HL-60 (cell line): ENCODE results near the gene OGG1.

ENCODE experiments used
- DNase-seq, 2 experiments: peaks; one replicate each; pipeline ENCODE4 v3.0.0-alpha.2; 2010 to 2020; ENCODE audit warnings: low read depth in 1 of 2, low spot score in 1 of 2
- H3K27ac ChIP-seq: fragments of 250-450 bp; sonication (Bioruptor Pico); replicated peaks from 2 replicates; pipeline ENCODE4 v1.5.1; 2020; ENCODE audit warnings: mild to moderate bottlenecking, moderate library complexity
- H3K27me3 ChIP-seq: fragments of 250-450 bp; sonication (Bioruptor Pico); 2 replicates; pipeline ENCODE4 v1.5.1; 2021; ENCODE audit warnings: mild to moderate bottlenecking, moderate library complexity; ENCODE audit not compliant: insufficient read depth, poor library complexity, severe bottlenecking
- H3K4me3 ChIP-seq: replicated peaks from 2 replicates; pipeline ENCODE4 v1.5.1; 2011; ENCODE audit warnings: mild to moderate bottlenecking, control low read depth, low read length; ENCODE audit not compliant: insufficient read depth
- GABPA ChIP-seq: IDR thresholded peaks from 2 replicates; pipeline ENCODE4 v1.6.1; 2012; ENCODE audit warnings: low read depth
- POLR2AphosphoS5 ChIP-seq: IDR thresholded peaks from 2 replicates; pipeline ENCODE4 v1.6.1; 2012; ENCODE audit warnings: low read depth
- REST ChIP-seq: IDR thresholded peaks from 2 replicates; pipeline ENCODE4 v1.6.1; 2012; ENCODE audit warnings: low read depth; ENCODE audit not compliant: insufficient replicate concordance
- SPI1 ChIP-seq: IDR thresholded peaks from 2 replicates; pipeline ENCODE4 v1.6.1; 2012; ENCODE audit warnings: low read depth, mild to moderate bottlenecking, borderline replicate concordance
- TF ChIP-seq, protein P1 (sequence below): IDR thresholded peaks from one replicate; pipeline ENCODE4 v1.5.1; 2011; ENCODE audit warnings: low read length, control low read depth, inconsistent platforms; ENCODE audit not compliant: insufficient read depth

Gene OGG1

DNA sequence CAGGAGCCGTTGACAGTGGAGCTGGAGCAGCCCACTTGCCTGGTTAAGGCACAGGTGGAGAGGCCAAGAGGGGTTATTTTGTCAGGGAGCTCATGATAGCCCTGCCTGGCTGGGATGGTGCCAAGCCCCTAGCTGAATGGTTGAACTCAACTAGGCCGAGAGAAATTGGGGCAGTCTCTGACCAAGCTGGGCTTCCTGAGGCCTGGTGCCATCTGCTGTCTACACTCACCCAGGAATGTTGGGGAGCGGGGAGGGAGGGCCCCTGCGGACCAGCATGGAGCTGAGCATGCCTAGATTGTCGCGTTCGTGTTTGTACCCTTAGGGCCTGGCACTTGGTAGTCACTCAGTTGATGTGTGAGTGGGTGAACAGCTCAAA, 17.0 kb upstream of the OGG1 start:
- H3K4me3 ChIP-seq = peak overlapping the region; percentile 90
- no peaks in the 10 kb centered on the region for H3K27me3 ChIP-seq
- peak in 1 of 2 experiments; percentile 11 for DNase-seq
- no peak for TF ChIP-seq GABPA
- TF ChIP-seq, protein P1, sequence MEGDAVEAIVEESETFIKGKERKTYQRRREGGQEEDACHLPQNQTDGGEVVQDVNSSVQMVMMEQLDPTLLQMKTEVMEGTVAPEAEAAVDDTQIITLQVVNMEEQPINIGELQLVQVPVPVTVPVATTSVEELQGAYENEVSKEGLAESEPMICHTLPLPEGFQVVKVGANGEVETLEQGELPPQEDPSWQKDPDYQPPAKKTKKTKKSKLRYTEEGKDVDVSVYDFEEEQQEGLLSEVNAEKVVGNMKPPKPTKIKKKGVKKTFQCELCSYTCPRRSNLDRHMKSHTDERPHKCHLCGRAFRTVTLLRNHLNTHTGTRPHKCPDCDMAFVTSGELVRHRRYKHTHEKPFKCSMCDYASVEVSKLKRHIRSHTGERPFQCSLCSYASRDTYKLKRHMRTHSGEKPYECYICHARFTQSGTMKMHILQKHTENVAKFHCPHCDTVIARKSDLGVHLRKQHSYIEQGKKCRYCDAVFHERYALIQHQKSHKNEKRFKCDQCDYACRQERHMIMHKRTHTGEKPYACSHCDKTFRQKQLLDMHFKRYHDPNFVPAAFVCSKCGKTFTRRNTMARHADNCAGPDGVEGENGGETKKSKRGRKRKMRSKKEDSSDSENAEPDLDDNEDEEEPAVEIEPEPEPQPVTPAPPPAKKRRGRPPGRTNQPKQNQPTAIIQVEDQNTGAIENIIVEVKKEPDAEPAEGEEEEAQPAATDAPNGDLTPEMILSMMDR = no peak
- TF ChIP-seq POLR2AphosphoS5 = no peak
- no peak for TF ChIP-seq REST
- no peak for TF ChIP-seq SPI1
- H3K27ac ChIP-seq = peak overlapping the region; percentile 100

DNA sequence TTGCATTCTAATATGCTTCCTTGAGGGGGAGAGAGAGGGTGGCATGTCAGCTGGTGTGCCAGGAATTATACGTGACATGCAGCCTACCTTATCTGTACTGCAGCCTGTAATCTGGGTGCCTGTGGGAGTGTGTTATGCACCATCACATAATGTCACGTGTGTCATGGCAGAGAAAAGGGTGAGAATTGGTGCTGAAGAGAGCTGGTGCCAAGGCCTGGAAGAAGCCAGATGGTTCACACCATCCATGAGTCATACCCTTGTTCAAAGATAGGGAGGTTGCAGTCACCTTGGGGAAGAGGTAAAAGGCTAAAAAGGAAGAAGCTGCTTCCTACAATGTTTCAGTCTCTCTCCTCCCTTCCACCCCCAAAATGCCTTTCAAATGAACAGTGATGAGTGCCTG, 12.9 kb upstream of the OGG1 start:
- Histone ChIP-seq H3K4me3 (no peak overlapping the region), H3K27ac (no peak overlapping the region), H3K27me3 (no peaks in the 10 kb centered on the region)
- TF ChIP-seq, protein P1 = no peak
- TF ChIP-seq REST (no peak), GABPA (no peak), POLR2AphosphoS5 (no peak), SPI1 (no peak)
- no peak for DNase-seq

DNA sequence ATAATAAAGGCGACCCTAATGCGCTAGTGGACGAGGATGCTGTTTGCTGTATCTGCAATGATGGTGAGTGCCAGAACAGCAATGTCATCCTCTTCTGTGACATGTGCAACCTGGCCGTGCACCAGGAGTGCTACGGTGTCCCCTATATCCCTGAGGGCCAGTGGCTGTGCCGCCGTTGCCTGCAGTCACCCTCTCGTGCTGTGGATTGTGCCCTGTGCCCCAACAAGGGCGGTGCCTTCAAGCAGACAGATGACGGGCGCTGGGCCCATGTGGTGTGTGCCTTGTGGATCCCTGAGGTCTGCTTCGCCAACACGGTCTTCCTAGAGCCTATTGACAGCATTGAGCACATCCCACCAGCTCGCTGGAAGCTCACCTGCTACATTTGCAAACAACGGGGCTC, 10.6 kb upstream of the OGG1 start:
- Histone ChIP-seq H3K4me3 (no peak overlapping the region), H3K27ac (no peak overlapping the region), H3K27me3 (no peaks in the 10 kb centered on the region)
- TF ChIP-seq GABPA (no peak), POLR2AphosphoS5 (no peak), SPI1 (no peak), REST (no peak)
- TF ChIP-seq, protein P1 = no peak
- DNase-seq = no peak
